Mononuclear cell (primary cell): Measurements from ENCODE around the gene ENTR1. TPM values are rescaled to one million over a fixed set of nuclear protein-coding genes. Genes with fewer than 3 reads are reported as not detected.

Experiments
- H3K27me3 ChIP-seq: 2 replicates; pipeline ENCODE4 v1.6.0; 2011; ENCODE audit warnings: low read length, control low read depth; ENCODE audit not compliant: insufficient read depth
- H3K4me1 ChIP-seq: 2 replicates; pipeline ENCODE4 v1.5.1; 2011; ENCODE audit warnings: mild to moderate bottlenecking, low read length, control low read depth; ENCODE audit not compliant: insufficient read depth
- H3K4me3 ChIP-seq: 2 replicates; pipeline ENCODE4 v1.5.1; 2011; ENCODE audit warnings: mild to moderate bottlenecking, low read length, moderate library complexity
- H3K9me3 ChIP-seq: 2 replicates; pipeline ENCODE4 v1.5.1; 2011; ENCODE audit warnings: low read depth, mild to moderate bottlenecking, control low read depth, low read length
- total RNA-seq: library from RNA; depleted of rRNA; stranded (reverse); fragments of >200 nt; gene quantifications from one replicate; pipeline ENCODE4 v1.2.3, GENCODE V29; 2012

ENTR1 gene
- total RNA-seq, 1 donor = 16.2 TPM

GRCh38 chr9:136372006-136372405, 38.4 kb downstream of the ENTR1 start:
- Histone ChIP-seq H3K4me1 (peaks cover 18% of the 10 kb centered on the region), H3K9me3 (no peaks in the 10 kb centered on the region), H3K4me3 (peak overlapping the region; percentile 41), H3K27me3 (no peaks in the 10 kb centered on the region)

DNA sequence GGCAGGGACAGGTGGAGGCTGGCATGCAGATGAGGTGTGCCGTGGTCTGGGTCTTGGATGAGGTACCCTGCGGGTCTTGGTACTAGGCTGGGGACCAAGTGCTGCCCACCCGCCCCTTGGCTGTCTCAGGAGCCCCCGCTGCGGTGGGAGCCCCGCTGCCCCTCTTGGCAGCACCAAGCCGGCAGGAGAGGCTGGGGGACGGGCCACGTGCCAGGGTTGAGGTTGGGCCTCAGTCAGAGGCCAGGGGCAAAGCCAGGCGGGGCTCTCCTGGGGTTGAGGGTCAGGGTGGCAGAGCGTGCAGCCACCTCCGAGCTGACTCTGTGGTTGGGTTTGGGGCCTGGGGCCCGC, 38.9 kb downstream of the ENTR1 start:
- Histone ChIP-seq H3K4me3 (no peak overlapping the region), H3K27me3 (no peaks in the 10 kb centered on the region), H3K9me3 (no peaks in the 10 kb centered on the region), H3K4me1 (peaks cover 15% of the 10 kb centered on the region)

DNA sequence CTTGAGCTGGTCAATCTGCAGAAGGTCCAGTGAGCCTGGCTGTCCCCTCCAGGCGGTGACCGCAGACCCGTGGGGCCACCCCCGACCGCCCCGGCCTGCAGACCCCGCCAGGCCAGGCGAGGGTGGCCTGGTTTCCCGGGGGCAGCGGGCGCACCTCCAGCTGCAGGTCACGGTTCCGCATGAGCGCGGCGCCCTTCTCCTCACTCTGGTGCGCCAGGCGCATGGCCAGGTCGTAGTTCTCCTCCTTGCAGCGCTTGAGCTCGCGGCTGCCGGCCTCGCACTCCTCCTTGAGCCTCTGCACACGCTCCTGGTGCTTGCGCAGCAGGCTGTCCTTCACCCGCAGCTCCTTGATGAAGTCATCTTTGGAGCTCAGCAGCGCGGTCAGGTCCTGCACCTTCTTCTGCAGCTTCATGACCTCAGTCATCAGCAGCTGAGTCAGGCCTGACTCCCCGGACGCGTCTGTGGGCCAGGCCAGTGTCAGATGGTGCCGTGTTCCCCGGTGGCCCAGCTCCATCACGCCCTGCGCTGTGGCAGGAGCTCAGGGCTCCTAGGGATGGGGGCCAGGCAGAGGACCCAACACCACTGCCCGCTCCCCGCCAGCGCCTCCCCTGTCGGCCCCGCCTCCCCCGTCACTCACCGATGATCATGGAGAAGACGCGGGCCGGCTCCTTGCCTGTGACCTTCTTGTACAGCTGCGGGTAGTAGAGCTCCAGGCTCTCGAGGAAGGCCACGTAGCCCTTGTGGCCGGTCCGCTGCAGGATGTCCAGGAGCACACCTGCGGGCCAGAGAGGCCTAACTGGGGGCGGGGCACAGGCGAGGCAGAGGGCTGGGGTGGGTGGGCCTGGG, 39.5 kb downstream of the ENTR1 start:
- H3K4me3 ChIP-seq = no peak overlapping the region
- H3K9me3 ChIP-seq = no peaks in the 10 kb centered on the region
- no peaks in the 10 kb centered on the region for H3K27me3 ChIP-seq
- H3K4me1 ChIP-seq = peaks cover 20% of the 10 kb centered on the region

DNA sequence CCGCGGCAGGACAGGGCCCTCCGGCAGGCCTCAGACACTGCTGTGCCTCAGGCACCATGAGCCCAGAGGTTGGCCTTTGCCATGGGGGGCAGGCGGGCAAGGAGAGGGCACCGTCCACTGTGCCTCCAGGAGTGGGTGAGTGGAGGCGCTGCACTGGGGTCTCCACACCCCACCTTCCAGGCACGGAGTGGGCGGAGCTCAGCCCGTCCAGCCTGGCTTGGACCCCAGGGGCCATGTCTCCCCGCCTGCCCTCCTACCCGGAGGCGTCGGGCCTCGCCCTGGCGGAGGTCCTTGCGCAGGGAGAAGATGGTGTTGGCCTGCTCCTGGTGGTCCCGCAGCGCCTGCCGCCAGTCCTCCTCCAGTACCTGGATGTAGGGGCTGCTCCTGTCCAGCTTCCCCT, 40.4 kb downstream of the ENTR1 start:
- no peaks in the 10 kb centered on the region for H3K27me3 ChIP-seq
- H3K4me1 ChIP-seq = peaks cover 29% of the 10 kb centered on the region
- H3K4me3 ChIP-seq = no peak overlapping the region
- no peaks in the 10 kb centered on the region for H3K9me3 ChIP-seq

DNA sequence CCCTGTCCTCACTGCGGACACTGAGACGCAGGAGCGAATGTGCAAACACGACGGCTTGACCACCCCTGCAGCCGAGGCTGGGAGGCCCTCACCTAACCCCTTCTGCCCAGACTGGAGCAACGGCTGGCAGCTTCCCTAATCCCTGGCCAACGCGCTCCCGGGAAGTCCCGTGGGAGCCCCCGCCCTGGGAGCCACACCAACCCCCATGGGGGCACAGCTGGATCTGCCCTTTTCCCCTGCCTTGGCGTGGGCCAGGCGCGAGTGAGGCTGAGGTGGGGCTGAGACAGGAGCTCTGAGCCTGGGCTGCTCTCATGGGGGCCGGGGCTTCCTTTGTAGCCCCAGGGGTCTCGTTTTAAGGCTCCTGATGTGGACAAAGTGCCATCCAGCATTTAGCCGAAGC, 42.2 kb downstream of the ENTR1 start:
- Histone ChIP-seq H3K4me1 (peaks cover 38% of the 10 kb centered on the region), H3K4me3 (no peak overlapping the region), H3K27me3 (no peaks in the 10 kb centered on the region), H3K9me3 (no peaks in the 10 kb centered on the region)

- H3K27me3 ChIP-seq = no peaks in the 10 kb centered on the region
- H3K9me3 ChIP-seq = no peaks in the 10 kb centered on the region
- no peak overlapping the region for H3K4me3 ChIP-seq
- H3K4me1 ChIP-seq = peaks cover 42% of the 10 kb centered on the region
Measured at GRCh38 chr9:136367296-136368145, 42.9 kb downstream of the ENTR1 start.

DNA sequence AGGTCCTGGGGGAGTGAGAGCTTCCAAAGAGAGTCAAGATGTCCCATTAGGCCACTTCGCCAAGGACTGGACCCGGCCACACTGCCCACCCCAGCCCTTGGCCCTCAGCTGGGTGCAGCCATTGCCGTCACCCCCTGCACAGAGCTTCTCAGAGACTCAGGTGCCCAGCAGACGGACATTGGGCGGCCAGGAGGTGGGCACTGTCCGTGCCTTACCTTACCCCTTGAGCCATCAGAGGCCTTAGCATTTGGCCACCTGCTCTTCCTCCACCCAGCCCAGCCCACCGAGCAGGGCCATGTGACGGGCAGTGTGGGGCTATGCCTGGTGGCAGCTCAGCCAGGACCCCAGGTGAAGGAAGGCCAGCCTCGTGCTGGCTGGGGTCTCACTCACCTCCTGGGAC, 43.6 kb downstream of the ENTR1 start:
- H3K4me1 ChIP-seq = peaks cover 36% of the 10 kb centered on the region
- H3K4me3 ChIP-seq = no peak overlapping the region
- no peaks in the 10 kb centered on the region for H3K9me3 ChIP-seq
- H3K27me3 ChIP-seq = no peaks in the 10 kb centered on the region

GRCh38 chr9:136365775-136366222, 44.6 kb downstream of the ENTR1 start:
- H3K4me3 ChIP-seq = no peak overlapping the region

DNA sequence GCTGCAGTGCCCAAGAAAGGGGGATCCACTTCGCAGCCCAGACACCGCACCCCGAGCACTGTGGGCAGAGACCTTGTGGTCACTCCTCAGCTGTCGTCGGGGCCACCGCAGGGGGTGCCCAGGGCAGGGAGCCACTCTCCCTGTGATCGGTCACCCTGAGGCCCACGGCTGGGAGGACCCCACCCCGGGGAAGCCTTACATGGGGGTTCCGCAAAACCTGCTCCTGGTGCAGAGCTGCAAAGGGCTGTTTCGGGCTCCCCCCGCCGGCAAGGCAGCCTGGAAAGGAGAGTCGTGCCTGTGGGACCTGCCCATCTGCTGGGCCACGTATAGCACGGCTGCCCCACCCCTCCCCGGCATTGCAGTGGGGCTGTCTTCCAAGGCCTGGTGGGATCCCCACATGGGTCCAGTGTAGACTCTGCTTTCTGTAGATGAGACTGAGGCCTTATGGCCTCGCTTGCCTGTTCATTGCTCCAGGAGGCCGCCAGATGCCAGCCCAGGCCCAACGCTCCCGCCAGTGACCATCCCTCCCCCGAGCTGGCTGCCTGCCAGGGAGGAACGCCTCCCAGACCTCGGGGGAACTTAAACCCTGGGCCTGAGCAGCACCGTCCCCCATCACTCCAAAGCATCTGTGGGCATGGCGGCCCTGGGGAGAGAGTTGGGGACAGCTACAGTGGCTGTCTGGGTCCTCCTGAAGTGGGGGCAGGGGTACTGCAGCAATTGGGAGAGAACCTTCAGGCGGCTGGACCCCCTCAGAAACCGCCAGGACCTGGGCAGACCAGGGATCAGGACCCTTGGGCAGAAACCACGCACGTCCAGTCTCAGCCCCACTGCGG, 45.3 kb downstream of the ENTR1 start:
- no peaks in the 10 kb centered on the region for H3K9me3 ChIP-seq
- H3K4me3 ChIP-seq = no peak overlapping the region
- no peaks in the 10 kb centered on the region for H3K27me3 ChIP-seq
- peaks cover 35% of the 10 kb centered on the region for H3K4me1 ChIP-seq

More at GRCh38 chr9:136365775-136366222, 44.6 kb downstream of the ENTR1 start:
- Histone ChIP-seq H3K9me3 (no peaks in the 10 kb centered on the region), H3K27me3 (no peaks in the 10 kb centered on the region), H3K4me1 (peaks cover 35% of the 10 kb centered on the region)

- H3K4me3 ChIP-seq = no peak overlapping the region
- H3K4me1 ChIP-seq = peaks cover 35% of the 10 kb centered on the region
- H3K9me3 ChIP-seq = no peaks in the 10 kb centered on the region
- no peaks in the 10 kb centered on the region for H3K27me3 ChIP-seq
Measured at GRCh38 chr9:136363949-136364748, 46.3 kb downstream of the ENTR1 start.

DNA sequence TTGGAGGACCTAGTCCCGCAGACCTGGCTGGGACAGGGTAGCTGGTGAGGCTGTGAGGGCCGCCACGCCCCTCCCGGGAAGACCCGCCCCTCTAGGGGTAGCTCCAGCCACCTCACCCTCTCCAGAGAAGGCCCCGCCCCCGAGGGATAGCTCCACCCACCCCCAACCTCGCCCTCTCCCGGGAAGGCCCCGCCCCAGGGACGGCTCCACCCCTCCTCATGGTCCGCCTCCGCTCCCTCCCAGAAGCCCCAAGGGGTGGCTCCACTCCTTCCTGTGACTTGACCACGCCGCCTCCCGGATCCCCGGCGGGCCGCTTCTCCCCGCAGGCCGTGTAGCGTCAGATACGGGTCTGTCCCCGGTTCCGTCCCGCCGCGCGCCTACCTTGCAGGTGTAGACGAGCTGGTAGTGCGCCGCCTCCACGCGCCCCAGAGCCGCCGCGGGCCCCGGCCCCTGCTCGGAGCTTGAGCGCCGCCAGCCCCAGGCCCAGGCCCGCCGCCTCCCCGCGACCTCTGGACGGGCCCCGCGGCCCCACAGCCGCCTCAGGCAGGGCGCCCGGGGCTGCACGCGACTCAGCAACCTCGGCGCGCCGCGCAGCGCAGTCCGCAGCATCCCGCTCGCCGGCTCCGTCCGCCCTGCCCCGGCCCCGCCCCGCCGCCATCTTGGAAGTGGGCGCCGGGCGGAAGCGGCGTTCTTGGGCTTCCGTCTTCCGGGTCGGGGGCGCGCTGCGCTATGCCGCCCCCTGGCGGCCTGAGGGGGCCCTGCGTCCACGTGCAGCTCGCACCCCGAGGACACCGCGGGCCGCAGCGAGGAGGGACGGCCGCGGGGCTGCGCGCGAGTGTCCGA, 47.1 kb downstream of the ENTR1 start, which contains the start of gene DNLZ:
DNLZ (minus strand) TSS at position 639 of the 843 bp plus-strand sequence; CDS start at position 609, 30 bp downstream.
- Histone ChIP-seq H3K27me3 (no peaks in the 10 kb centered on the region), H3K4me3 (peak within 1 kb of the TSS; percentile 69), H3K9me3 (no peaks in the 10 kb centered on the region), H3K4me1 (peaks cover 35% of the 10 kb centered on the region)

DNA sequence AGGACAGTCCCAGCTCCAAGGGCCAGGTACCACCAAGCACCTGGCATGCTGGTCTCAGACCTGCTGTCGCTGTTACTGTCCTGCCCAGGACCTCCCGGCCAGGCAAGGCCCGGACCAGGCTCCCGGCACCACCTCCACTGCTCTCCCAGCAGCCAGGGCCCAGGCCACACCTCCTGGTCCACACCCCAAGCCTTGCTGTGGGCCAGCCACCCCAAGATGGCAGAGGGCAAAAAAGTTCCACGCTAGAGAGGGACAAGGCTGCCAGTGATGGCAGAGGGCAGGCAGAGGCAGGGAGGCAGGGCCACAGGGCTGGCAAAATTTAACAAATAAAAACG, 48.0 kb downstream of the ENTR1 start:
- no peak overlapping the region for H3K4me3 ChIP-seq
- H3K4me1 ChIP-seq = peaks cover 35% of the 10 kb centered on the region
- H3K27me3 ChIP-seq = no peaks in the 10 kb centered on the region
- H3K9me3 ChIP-seq = no peaks in the 10 kb centered on the region

GRCh38 chr9:136361754-136362449, 48.5 kb downstream of the ENTR1 start:
- H3K4me1 ChIP-seq = peaks cover 35% of the 10 kb centered on the region
- no peaks in the 10 kb centered on the region for H3K27me3 ChIP-seq
- H3K9me3 ChIP-seq = no peaks in the 10 kb centered on the region
- no peak overlapping the region for H3K4me3 ChIP-seq
